IPS-18c (cell line): ENCODE results near the gene TRIM41.

Source experiments
- H3K4me3 ChIP-seq: 2 replicates; pipeline ENCODE4 v1.7.0; 2013; ENCODE audit warnings: low read depth, mild to moderate bottlenecking, low read length, moderate library complexity; ENCODE audit not compliant: insufficient read depth
- H3K9me3 ChIP-seq: one replicate; pipeline ENCODE4 v1.6.1; 2013; ENCODE audit warnings: mild to moderate bottlenecking, low read length, moderate library complexity; ENCODE audit not compliant: control insufficient read depth, insufficient read depth

The TRIM41 gene

DNA sequence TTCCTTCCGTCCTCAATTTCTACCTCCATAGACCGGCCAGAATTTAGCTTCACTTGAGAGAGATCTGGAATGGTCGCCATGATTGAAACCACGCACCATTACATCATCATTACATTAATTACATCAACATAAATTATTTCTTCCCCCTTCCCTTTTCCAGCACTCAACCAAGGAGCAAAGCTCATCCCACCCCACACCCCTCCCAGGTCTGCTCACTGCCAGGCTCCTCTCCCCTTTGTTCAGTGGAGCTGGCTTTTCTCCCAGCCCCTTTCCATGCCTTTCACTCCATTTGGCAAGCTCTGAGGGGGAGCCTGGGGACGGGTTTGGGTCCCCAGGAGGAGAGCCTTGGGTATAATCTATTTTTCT lies 12.2 kb downstream of the TRIM41 start:
- Histone ChIP-seq H3K4me3 (no peak overlapping the region), H3K9me3 (no peaks in the 10 kb centered on the region)

DNA sequence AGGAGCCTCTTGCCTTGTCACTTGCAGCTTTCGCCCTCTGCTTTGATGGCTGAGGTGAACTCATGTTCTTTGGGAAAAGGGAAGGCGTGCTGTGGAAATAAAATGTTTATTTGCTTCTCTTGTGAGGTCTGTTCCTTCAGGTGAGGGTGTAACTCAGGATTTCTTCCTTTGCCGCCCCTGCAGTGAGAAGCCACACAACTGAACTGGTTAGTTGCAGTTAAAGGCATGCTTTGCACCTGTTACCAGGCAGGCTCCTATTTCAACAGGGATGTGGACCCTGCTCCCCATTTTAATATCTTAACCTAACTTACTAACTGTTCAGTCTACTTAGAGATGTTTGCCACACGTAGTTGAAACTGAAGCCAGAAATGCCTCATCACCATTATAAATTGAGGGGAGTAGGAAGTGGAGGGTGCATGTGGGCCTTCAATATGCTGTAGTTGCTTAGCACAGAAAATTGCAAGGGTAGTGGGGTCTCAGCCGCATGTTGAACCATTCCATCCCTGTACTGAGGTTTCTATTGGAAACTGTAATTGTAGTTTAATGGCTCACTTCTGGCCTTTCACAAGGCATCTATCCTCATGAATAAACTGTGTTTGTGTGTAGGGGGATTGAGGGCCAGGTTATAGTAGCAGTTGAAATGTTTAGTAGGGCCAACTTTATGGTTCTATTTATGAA lies 12.7 kb downstream of the TRIM41 start:
- no peak overlapping the region for H3K4me3 ChIP-seq
- H3K9me3 ChIP-seq, result no peaks in the 10 kb centered on the region

DNA sequence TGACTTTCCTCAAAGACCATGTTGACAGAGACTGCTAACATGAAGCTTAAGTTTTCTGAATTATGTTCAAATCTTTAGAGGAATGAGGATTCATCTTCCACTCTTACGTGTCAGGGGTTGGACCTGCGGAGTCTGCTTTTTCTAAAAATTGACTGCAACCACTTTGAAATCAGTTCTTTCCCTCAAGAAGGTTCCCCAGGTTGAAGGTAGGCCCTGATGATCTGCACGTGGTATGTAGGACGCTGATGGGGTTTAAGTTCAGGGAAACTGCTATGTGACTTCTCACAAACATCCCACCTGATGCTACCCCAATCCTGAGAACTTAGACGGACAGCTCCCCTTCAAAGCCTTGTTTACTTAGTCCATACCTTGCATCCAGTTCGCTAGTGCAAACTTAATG lies 13.4 kb downstream of the TRIM41 start:
- H3K4me3 ChIP-seq, result no peak overlapping the region
- no peaks in the 10 kb centered on the region for H3K9me3 ChIP-seq

DNA sequence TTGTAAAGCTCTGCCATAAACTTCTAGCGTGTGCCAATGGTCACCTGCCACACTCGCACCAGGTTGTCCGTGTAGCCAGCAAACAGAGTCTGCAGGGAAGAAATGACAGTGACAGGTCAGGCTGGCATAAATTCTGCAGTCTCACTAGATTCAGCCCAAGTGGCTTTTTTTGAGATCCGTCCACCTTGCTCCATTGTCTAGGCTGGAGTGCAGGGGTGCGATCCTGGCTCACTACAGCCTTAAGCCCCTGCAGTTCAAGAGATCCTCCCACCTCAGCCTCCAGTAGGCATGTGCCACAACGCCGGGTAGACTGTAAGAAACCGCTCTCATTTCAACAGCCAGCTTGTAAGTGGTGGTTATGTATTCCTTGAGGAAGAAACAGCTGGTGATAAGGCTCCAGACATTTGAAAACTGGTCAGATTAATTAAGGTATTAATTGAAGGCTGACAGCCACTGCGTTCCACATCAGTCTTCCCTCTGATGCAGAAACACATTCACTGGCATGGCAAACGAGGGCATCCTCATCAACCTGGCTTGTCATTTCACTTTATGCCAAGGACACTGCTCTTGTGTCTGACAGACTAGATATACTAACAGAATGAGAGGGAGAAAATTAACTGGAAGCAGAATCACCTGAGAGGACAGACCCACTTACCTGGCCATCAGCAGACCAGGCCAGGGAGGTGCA lies 14.0 kb downstream of the TRIM41 start:
- Histone ChIP-seq H3K9me3 (no peaks in the 10 kb centered on the region), H3K4me3 (no peak overlapping the region)

DNA sequence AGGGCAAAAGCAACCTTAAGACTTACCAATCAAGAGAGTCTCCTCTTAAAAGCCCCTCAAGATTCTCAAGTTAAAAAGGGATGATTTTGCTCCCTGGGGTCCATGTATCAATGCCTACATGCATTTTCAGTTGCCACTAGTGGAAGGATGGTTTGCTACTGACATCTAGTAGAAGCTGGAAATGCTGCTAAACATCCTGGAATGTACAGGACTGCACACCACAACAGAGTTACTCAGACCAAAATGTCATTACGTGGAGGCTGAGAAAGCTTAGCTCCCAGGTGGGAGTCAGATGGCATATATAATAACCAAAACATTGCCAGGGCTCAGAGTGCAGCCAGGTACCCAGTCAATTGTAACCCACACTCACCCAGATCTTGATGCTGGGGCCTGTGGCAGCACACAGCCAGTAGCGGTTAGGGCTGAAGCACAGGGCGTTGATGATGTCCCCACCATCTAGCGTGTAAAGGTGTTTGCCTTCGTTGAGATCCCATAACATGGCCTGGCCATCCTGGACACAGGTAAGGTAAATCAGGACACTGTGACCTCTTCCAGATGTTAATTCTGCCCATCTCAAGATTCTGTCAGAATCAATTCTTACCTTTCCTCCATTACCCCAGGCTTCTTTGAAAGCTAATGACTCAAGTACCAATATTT lies 14.8 kb downstream of the TRIM41 start:
- no peak overlapping the region for H3K4me3 ChIP-seq
- H3K9me3 ChIP-seq, result no peaks in the 10 kb centered on the region

DNA sequence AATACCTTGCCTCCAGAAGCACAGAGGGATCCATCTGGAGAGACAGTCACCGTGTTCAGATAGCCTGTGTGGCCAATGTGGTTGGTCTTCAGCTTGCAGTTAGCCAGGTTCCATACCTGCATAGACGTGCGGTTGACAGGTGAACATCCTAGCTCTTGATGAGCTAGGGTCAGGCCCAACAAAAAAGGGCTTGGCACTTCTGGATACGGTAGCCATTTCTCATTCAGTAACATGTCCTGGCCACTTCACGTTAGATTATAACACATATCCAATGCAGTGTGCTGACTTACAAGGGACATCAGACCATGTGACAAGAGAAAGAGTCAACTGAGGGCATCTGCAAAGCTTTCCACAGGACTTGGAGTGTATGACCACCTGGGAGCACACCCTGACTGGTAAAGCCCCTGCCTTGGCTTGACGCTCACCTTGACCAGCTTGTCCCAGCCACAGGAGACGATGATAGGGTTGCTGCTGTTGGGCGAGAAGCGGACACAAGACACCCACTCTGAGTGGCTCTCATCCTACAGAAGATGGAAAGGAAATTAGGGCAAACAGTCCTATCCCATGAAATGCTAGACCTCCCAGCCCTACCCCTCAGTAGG lies 16.1 kb downstream of the TRIM41 start:
- H3K9me3 ChIP-seq, result no peaks in the 10 kb centered on the region
- H3K4me3 ChIP-seq, result no peak overlapping the region; the same call in 1 of the 2 replicates

DNA sequence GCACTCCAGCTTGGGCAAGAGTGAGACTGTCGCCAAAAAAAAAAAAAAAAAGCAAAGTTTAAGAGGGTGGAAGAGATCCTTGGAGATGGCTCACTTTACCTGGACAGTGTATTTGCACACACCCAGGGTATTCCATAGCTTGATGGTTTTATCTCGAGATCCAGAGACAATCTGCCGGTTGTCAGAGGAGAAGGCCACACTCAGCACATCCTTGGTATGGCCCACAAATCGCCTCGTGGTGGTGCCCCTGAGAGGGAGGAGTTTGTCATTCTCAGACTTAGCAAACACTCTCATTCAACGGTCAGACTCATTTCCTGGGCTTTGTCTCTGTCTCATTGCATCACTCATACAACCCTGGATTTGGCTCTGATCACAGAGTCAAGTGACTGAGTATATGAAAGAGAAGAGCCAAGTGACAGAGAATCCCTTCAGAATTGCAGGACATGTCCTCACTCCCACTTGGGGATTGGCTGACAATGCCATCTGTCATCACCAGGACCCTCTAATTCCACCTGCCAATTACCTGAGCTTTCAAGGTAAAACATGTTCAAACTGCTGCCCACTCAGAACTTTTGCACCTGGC lies 18.4 kb downstream of the TRIM41 start:
- Histone ChIP-seq H3K9me3 (no peaks in the 10 kb centered on the region), H3K4me3 (peak overlapping the region; percentile 98)

DNA sequence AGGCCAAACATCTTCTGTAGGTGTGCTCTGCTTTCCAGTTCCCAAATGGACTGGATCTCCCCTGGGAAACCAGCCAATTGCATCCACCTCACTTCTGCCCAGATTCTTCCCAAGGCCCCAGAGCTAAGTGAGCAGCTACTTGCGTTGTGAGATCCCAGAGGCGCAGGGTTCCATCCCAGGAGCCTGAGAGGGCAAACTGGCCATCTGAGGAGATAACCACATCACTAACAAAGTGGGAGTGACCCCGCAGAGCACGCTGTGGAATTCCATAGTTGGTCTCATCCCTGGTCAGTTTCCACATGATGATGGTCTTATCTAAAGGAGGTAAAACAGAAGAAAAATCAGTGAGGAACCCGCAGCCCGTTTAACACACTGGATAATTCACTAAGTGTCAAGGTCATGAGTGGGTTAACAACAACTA lies 19.0 kb downstream of the TRIM41 start:
- Histone ChIP-seq H3K4me3 (peak overlapping the region; percentile 98), H3K9me3 (no peaks in the 10 kb centered on the region)

DNA sequence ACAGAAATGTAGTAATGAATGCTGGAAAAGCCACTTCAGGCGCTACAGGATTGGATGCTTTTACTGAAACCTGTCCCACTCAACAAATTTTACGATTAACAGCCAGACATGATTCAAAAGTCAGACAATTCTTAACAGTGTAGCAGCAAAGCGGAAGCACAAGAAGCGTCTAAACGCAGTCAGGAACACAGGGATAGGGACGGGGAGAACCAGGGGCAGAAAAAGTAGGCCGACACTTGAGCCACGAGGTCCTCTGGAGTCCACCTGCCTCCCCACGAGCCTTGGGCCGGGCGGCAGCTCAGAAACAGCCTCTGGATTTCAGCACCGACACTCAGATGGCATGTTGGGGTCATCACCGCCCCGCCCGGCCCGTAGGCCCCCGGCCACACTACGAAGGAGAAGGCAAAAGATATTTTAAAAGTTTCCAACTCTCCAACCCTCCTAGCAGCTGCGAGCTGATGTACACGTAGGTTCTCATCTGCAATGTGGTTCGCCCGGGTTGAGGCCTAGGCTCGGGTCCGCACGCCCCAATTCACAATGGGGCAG lies 20.0 kb downstream of the TRIM41 start:
- Histone ChIP-seq H3K9me3 (no peaks in the 10 kb centered on the region), H3K4me3 (peak overlapping the region; percentile 98)

DNA sequence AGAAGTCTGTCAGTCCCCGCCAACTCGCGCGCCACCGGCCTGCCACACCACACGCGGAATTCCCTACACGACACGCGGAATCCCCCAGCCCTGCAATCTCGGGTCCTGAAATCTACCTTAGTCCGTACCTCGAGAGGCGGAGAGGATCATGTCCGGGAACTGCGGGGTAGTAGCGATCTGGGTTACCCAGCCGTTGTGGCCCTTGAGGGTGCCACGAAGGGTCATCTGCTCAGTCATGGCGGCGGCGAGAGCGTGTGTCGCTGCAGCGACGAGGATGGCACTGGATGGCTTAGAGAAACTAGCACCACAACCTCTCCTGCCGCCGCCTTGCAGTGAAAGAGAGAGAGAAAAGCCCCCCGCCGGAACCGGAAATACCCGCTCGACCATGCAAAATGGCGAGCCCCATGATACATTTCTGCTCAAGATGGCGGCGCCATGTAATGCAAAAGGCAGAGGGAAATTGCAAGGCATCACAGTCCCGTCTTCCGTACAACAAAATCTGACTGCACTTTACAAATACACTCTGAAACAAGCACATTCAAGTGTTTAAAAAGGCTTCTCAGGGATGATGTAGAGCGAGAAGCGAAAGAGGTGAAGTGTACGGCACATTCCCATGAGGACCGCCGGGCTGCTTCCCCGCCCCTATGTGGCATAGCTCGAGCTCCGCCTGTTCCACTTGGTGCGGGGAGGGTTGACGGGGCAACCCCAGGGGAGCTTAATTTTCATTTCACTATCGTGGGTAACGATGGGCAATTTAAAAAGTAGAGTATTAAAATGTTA lies 20.7 kb downstream of the TRIM41 start, which contains the start of gene RACK1:
RACK1 (minus strand) TSS at position 343 of the 780 bp plus-strand sequence; CDS start at position 237, 106 bp downstream.
- Histone ChIP-seq H3K4me3 (peak within 1 kb of the TSS; percentile 98), H3K9me3 (no peaks in the 10 kb centered on the region)

DNA sequence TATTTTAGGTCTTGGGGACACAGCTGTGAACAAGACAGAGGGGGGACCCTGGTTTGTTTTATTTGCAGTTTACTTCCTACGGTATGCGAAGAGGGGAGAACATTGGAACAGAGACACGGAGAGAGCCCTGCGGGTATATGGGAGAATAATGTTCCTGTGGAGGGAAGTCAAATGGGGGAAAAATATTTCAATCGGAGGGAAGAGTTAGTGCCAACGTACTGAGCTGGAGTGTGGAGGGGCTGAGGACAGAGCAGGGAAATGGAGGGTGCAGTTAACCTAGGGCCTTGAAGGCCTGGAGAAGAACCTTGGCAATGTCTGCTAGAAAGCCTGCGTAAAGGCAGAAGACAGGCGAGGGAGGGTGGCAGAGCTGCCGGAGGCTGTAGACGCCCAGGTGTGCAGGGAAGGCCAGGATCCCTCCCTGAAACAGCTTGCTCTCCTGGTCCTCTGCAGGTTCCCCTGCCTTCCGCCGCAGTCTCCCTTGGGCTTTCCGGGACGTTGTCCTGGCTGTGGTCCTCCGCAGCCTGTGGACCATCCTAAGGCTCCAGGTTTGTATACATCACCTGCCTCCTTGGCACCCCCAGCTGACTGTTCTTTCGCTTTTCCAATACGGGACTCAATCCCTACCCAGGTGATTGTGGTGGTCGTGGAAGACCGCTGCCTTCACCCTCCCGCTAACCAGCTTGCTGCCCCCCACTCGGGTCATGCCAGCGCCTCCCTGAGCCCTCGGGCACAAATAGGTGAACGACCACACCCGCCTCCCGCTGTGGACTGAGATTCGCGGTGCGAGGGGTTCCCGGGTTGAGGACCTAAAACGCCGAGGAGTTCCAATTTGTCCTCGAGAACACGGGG lies 22.6 kb downstream of the TRIM41 start:
- Histone ChIP-seq H3K9me3 (no peaks in the 10 kb centered on the region), H3K4me3 (peak overlapping the region; percentile 97)

DNA sequence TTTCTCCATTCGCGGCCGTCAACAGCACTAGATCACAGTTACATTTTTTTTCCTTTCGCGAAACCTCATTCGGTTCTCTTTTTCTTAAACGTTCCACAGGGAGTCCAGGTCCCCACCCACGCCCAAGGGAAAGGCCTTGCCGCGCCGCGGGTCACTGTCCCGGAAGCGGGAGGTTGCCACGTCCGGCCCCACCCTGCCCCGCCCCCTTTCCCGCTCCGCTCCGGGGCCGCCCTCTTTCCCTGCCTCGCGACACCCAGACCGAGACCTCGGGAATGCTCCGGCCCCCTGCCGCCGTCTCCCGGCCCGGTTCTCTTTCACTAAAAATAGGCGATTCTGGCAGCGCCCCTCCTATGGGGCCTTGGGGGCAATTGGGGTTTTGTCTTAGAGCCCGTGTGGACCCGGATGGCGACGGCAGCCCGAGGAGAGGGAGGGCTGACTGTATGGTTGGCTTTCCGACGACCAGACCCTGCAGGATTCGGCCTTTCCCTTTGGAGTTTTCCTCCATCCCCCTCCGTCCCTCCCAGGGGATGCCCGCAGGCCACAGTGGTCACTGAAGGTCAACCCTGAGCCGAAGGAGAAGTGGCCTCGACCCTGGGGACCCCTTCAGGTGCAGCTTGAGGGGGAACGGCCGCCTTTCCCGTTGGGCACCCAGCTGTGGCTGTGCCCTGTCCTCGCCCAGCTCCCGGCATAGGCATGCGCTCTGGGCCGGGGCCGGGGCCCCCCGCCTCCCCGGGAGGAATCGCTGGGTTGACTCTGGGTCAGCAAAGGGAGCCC lies 23.4 kb downstream of the TRIM41 start:
- Histone ChIP-seq H3K4me3 (peak overlapping the region; percentile 97), H3K9me3 (no peaks in the 10 kb centered on the region)

DNA sequence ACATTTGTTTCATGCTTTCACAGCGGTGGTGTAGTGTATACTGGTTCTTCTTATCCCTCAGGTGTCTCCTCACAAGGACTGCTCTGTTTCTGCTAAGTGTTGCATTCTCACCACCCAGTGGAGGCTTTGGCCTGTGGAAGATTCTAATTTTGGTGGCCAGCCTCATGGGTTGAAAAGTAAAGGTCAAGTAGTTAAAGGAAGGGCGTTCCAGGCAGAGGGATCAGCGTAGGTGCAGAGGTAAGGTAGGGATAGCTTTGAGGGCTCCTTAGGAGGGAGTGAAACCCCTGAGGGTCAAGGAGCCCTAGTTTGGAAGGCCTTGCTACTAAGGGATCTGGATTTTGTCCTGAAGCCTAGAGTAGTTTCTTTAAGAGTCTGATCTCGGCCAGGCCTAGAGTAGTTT lies 25.2 kb downstream of the TRIM41 start:
- Histone ChIP-seq H3K4me3 (peak overlapping the region; percentile 97), H3K9me3 (no peaks in the 10 kb centered on the region)

DNA sequence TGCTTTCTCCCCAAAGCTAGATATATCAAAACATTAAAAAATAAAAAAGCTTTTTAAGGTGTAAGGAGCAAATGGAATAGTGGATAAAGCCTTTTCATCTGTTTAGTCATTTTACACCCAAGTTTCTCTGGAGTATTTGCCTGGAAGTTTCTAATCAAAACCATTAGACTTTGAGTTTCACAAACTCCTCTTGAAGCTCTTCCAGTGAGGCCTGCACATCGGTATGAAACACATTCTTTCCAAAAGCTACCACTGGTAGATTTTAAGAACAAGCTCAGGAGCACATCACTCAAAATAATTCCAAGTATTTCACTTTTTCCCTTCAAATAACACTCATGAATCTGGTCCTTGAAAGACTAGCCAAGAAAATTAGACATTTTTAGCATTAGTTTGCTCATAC lies 32.2 kb downstream of the TRIM41 start:
- Histone ChIP-seq H3K9me3 (no peaks in the 10 kb centered on the region), H3K4me3 (no peak overlapping the region)

DNA sequence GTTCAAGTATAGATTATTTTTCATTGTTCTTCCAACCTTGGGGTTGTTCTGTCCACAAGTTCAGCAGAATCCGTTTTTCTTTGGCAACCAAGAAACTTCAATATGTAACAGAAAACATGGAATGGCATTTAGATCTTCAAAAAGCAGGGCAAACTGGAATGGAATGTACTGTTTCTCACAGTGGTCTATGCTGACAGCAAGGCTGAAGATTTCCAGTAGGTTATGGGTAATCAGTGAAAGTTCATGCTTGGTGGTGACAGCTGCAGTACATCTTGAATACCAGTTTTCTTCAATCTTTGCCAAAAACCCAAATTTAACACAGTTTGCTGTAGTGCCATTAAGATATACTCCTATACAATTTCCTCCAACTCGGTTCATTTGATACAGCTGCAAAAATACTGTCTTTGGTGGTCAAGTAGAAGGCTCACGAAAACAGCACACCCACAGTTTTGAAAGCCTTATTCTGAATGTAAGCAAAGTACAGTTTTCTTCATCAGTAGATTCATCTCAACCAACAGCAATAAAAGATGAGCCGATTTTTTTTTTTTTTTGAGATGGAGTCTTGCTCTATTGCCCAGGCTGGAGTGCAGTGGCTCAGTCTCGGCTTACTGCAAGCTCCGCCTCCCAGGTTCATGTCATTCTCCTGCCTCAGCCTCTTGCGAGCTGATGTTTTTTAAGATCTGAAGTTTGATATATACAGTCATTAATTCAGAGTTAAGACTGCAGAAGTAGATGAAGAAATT lies 32.9 kb downstream of the TRIM41 start:
- Histone ChIP-seq H3K9me3 (no peaks in the 10 kb centered on the region), H3K4me3 (no peak overlapping the region)
